ENCODE measurements around the gene DOCK1. TPM values are rescaled to one million over a fixed set of nuclear protein-coding genes. Genes with fewer than 3 reads are reported as not detected.

Gene DOCK1
- polyA plus RNA-seq, 1 donor, result 29.5 TPM

- H3K27ac ChIP-seq (ENCODE audit: low read length), result no peak overlapping the region
- H3K27me3 ChIP-seq (ENCODE audit: control insufficient read depth, insufficient read depth, low read length), result no peaks in the 10 kb centered on the region
- H3K36me3 ChIP-seq (ENCODE audit: control insufficient read depth, insufficient read depth, low read length), result no peaks in the 10 kb centered on the region
- H3K4me3 ChIP-seq (ENCODE audit: low read length), result no peak overlapping the region
- WGBS (ENCODE audit: insufficient coverage, low lambda C conversion rate), result 90% methylated on average over 2 of the region's 7 CpGs
- DNase-seq, result no peak
- no peaks in the 10 kb centered on the region for H3K9me3 ChIP-seq (ENCODE audit: control insufficient read depth, low read depth, low read length)
- no peaks in the 10 kb centered on the region for H3K4me1 ChIP-seq (ENCODE audit: control insufficient read depth, insufficient read depth, low read length)
Measured at GRCh38 chr10:126964190-126964589, 59.0 kb downstream of the DOCK1 start.

- WGBS (ENCODE audit: insufficient coverage, low lambda C conversion rate), result 100% methylated on average over 1 of the region's 5 CpGs
Measured at GRCh38 chr10:126966938-126967337, 61.7 kb downstream of the DOCK1 start.

GRCh38 chr10:126969310-126969709, 64.1 kb downstream of the DOCK1 start:
- Histone ChIP-seq H3K36me3 (ENCODE audit: control insufficient read depth, insufficient read depth, low read length) (peaks cover 10% of the 10 kb centered on the region), H3K4me1 (ENCODE audit: control insufficient read depth, insufficient read depth, low read length) (peaks cover 6% of the 10 kb centered on the region), H3K27ac (ENCODE audit: low read length) (no peak overlapping the region), H3K9me3 (ENCODE audit: control insufficient read depth, low read depth, low read length) (no peaks in the 10 kb centered on the region), H3K4me3 (ENCODE audit: low read length) (no peak overlapping the region), H3K27me3 (ENCODE audit: control insufficient read depth, insufficient read depth, low read length) (no peaks in the 10 kb centered on the region)
- peak in 1 of 2 donors; percentile 18 for DNase-seq
- no CpG with 5 or more reads among the region's 8 CpGs for WGBS (ENCODE audit: insufficient coverage, low lambda C conversion rate)

More at GRCh38 chr10:126966938-126967337, 61.7 kb downstream of the DOCK1 start:
- no peak for DNase-seq
- Histone ChIP-seq H3K27me3 (ENCODE audit: control insufficient read depth, insufficient read depth, low read length) (no peaks in the 10 kb centered on the region), H3K27ac (ENCODE audit: low read length) (no peak overlapping the region), H3K9me3 (ENCODE audit: control insufficient read depth, low read depth, low read length) (no peaks in the 10 kb centered on the region), H3K36me3 (ENCODE audit: control insufficient read depth, insufficient read depth, low read length) (peaks cover 8% of the 10 kb centered on the region), H3K4me3 (ENCODE audit: low read length) (no peak overlapping the region), H3K4me1 (ENCODE audit: control insufficient read depth, insufficient read depth, low read length) (no peaks in the 10 kb centered on the region)

- Histone ChIP-seq H3K4me3 (ENCODE audit: low read length) (no peak overlapping the region), H3K36me3 (ENCODE audit: control insufficient read depth, insufficient read depth, low read length) (peaks cover 28% of the 10 kb centered on the region), H3K27ac (ENCODE audit: low read length) (peak overlapping the region; percentile 0), H3K4me1 (ENCODE audit: control insufficient read depth, insufficient read depth, low read length) (peaks cover 6% of the 10 kb centered on the region), H3K9me3 (ENCODE audit: control insufficient read depth, low read depth, low read length) (no peaks in the 10 kb centered on the region), H3K27me3 (ENCODE audit: control insufficient read depth, insufficient read depth, low read length) (no peaks in the 10 kb centered on the region)
- DNase-seq, result peak; percentile 71 to 88
- WGBS (ENCODE audit: insufficient coverage, low lambda C conversion rate), result no CpG with 5 or more reads among the region's 11 CpGs
Measured at GRCh38 chr10:126972635-126973414, 67.6 kb downstream of the DOCK1 start.

GRCh38 chr10:126975221-126975620, 70.0 kb downstream of the DOCK1 start:
- no CpG with 5 or more reads among the region's 5 CpGs for WGBS (ENCODE audit: insufficient coverage, low lambda C conversion rate)
- no peaks in the 10 kb centered on the region for H3K9me3 ChIP-seq (ENCODE audit: control insufficient read depth, low read depth, low read length)
- H3K36me3 ChIP-seq (ENCODE audit: control insufficient read depth, insufficient read depth, low read length), result peaks cover 36% of the 10 kb centered on the region
- no peak for DNase-seq
- no peak overlapping the region for H3K4me3 ChIP-seq (ENCODE audit: low read length)
- no peak overlapping the region for H3K27ac ChIP-seq (ENCODE audit: low read length)
- H3K4me1 ChIP-seq (ENCODE audit: control insufficient read depth, insufficient read depth, low read length), result peaks cover 6% of the 10 kb centered on the region
- H3K27me3 ChIP-seq (ENCODE audit: control insufficient read depth, insufficient read depth, low read length), result no peaks in the 10 kb centered on the region

- H3K36me3 ChIP-seq (ENCODE audit: control insufficient read depth, insufficient read depth, low read length), result peaks cover 30% of the 10 kb centered on the region
- no peak overlapping the region for H3K27ac ChIP-seq (ENCODE audit: low read length)
- WGBS (ENCODE audit: insufficient coverage, low lambda C conversion rate), result no CpG with 5 or more reads among the region's 6 CpGs
- DNase-seq, result no peak
- H3K9me3 ChIP-seq (ENCODE audit: control insufficient read depth, low read depth, low read length), result no peaks in the 10 kb centered on the region
- peaks cover 6% of the 10 kb centered on the region for H3K4me1 ChIP-seq (ENCODE audit: control insufficient read depth, insufficient read depth, low read length)
- no peaks in the 10 kb centered on the region for H3K27me3 ChIP-seq (ENCODE audit: control insufficient read depth, insufficient read depth, low read length)
- no peak overlapping the region for H3K4me3 ChIP-seq (ENCODE audit: low read length)
Measured at GRCh38 chr10:126977216-126977615, 72.0 kb downstream of the DOCK1 start.

- Histone ChIP-seq H3K27ac (ENCODE audit: low read length) (no peak overlapping the region), H3K4me1 (ENCODE audit: control insufficient read depth, insufficient read depth, low read length) (no peaks in the 10 kb centered on the region), H3K36me3 (ENCODE audit: control insufficient read depth, insufficient read depth, low read length) (peaks cover 36% of the 10 kb centered on the region), H3K4me3 (ENCODE audit: low read length) (no peak overlapping the region), H3K9me3 (ENCODE audit: control insufficient read depth, low read depth, low read length) (no peaks in the 10 kb centered on the region), H3K27me3 (ENCODE audit: control insufficient read depth, insufficient read depth, low read length) (no peaks in the 10 kb centered on the region)
- DNase-seq, result no peak
- no CpG with 5 or more reads among the region's 1 CpG for WGBS (ENCODE audit: insufficient coverage, low lambda C conversion rate)
Measured at GRCh38 chr10:126979311-126979710, 74.1 kb downstream of the DOCK1 start.

GRCh38 chr10:126993208-126993607, 88.0 kb downstream of the DOCK1 start:
- Histone ChIP-seq H3K4me3 (ENCODE audit: low read length) (no peak overlapping the region), H3K9me3 (ENCODE audit: control insufficient read depth, low read depth, low read length) (peaks cover 8% of the 10 kb centered on the region), H3K4me1 (ENCODE audit: control insufficient read depth, insufficient read depth, low read length) (no peaks in the 10 kb centered on the region), H3K36me3 (ENCODE audit: control insufficient read depth, insufficient read depth, low read length) (peaks cover 45% of the 10 kb centered on the region), H3K27me3 (ENCODE audit: control insufficient read depth, insufficient read depth, low read length) (no peaks in the 10 kb centered on the region), H3K27ac (ENCODE audit: low read length) (no peak overlapping the region)
- no peak for DNase-seq
- WGBS (ENCODE audit: insufficient coverage, low lambda C conversion rate), result no CpG with 5 or more reads among the region's 7 CpGs

GRCh38 chr10:126997801-126998590, 92.8 kb downstream of the DOCK1 start:
- peaks cover 44% of the 10 kb centered on the region for H3K36me3 ChIP-seq (ENCODE audit: control insufficient read depth, insufficient read depth, low read length)
- 100% methylated on average over 3 of the region's 8 CpGs for WGBS (ENCODE audit: insufficient coverage, low lambda C conversion rate)
- H3K4me1 ChIP-seq (ENCODE audit: control insufficient read depth, insufficient read depth, low read length), result no peaks in the 10 kb centered on the region
- DNase-seq, result no peak
- H3K27me3 ChIP-seq (ENCODE audit: control insufficient read depth, insufficient read depth, low read length), result no peaks in the 10 kb centered on the region
- H3K4me3 ChIP-seq (ENCODE audit: low read length), result no peak overlapping the region
- H3K27ac ChIP-seq (ENCODE audit: low read length), result no peak overlapping the region
- H3K9me3 ChIP-seq (ENCODE audit: control insufficient read depth, low read depth, low read length), result peaks cover 8% of the 10 kb centered on the region

GRCh38 chr10:127000598-127000997, 95.4 kb downstream of the DOCK1 start:
- Histone ChIP-seq H3K4me3 (ENCODE audit: low read length) (no peak overlapping the region), H3K27ac (ENCODE audit: low read length) (no peak overlapping the region), H3K4me1 (ENCODE audit: control insufficient read depth, insufficient read depth, low read length) (no peaks in the 10 kb centered on the region), H3K9me3 (ENCODE audit: control insufficient read depth, low read depth, low read length) (peaks cover under 1% of the 10 kb centered on the region), H3K27me3 (ENCODE audit: control insufficient read depth, insufficient read depth, low read length) (no peaks in the 10 kb centered on the region), H3K36me3 (ENCODE audit: control insufficient read depth, insufficient read depth, low read length) (peaks cover 43% of the 10 kb centered on the region)
- WGBS (ENCODE audit: insufficient coverage, low lambda C conversion rate), result no CpG with 5 or more reads among the region's 12 CpGs
- no peak for DNase-seq
